GM21526 (cell line): ENCODE results near the gene ADAM8.

ENCODE experiments used
- ATAC-seq: cut with Tn5 transposase; IDR thresholded peaks from one replicate; pipeline ENCODE4 v1.9.1; 2021; ENCODE audit warnings: moderate library complexity; ENCODE audit not compliant: unreplicated experiment, low FRiP score

ADAM8 gene

GRCh38 chr10:133253361-133253955 is 23.2 kb downstream of the ADAM8 start:
- ATAC-seq = no peak

DNA sequence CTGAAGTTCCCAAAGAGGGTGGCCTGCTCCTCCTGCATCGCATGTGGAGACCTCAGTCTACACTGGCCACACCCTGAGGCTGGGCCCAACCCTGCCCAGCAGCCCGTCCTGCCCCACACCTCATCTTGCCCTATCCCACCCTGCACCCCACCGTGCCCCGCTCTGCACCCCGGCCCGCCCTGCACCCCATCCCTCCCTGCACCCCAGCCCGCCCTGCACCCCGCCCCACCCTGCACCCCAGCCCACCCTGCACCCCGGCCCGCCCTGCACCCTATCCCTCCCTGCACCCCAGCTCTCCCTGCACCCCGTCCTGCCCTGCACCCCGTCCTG is 24.5 kb downstream of the ADAM8 start:
- ATAC-seq = no peak

DNA sequence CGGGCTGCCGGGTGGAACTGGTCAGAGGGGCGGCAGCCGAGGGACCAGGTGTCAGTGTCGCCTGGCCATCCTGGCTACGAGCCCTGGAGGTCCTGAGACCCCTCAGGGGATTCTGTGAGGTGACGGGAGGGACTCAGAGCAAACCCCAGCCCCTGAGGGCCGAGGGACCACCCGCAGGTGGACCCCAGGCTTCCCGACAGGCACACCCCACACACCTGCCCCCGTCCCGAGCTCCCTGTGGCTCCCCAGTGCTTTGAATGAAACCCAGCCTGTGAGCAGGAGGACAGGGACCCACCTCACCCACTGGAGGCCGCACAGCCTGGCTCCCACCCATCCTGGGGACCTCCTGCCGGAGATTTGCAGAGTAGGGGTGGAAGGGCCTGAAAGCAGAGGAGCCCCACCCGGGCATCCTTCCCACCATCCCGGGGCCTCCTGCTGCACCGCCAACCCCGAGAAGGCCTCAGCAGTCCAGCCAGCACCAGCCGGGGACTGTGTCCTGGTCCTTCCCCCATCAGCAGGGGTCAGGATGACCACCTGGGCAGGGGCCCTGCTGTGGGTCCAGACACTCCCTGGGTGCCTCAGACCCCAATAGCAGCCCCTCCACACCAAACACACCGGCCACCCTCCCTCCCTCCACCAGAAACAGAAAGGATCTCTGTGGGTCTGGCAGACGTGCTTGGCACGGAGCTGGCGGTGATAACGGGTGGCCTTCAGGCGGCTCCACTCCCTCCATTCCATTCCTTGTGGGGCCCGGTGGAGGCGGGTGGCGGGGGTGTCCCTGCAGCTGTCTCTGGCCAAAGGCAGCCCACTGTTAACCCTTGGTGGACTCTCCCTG is 25.1 kb downstream of the ADAM8 start:
- ATAC-seq = no peak

- ATAC-seq = no peak
Measured at GRCh38 chr10:133249975-133250754, 26.5 kb downstream of the ADAM8 start.

GRCh38 chr10:133249094-133249780 is 27.4 kb downstream of the ADAM8 start:
- no peak for ATAC-seq

- ATAC-seq = no peak
Measured at GRCh38 chr10:133248334-133248715, 28.3 kb downstream of the ADAM8 start.

DNA sequence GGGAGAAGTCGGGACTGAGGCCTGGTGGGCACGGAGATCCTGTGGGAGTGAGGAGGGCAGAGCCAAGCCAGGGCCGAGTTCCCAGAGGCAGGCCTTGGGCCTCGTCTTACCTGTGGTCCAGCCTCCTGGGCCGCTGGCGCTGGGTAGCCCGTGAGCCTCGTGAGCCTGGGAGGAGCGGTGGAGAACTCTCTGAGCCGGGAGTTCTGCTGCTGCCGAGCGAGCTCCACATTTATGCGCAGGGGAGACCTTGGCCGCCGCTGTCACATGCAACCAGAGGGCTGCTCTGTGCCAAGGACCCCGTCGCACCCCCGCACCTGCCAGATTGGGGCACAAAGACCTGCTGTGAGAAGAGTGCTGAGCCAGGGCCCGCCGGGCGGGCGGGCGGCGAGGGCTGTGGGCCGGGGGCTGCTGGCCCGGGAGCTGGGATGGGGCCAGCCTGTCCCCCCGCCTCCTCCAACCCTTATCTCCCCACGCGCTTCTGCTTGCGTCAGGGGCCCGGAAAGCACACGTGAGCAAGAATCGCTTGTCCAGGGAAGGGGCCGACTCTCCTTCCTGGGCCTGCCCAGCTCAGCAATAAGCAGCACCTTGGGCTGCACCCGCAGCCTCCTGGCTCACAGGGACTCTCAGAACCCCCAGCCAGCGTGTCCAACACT is 28.9 kb downstream of the ADAM8 start:
- ATAC-seq = no peak

GRCh38 chr10:133246236-133246626 is 30.4 kb downstream of the ADAM8 start:
- no peak for ATAC-seq

DNA sequence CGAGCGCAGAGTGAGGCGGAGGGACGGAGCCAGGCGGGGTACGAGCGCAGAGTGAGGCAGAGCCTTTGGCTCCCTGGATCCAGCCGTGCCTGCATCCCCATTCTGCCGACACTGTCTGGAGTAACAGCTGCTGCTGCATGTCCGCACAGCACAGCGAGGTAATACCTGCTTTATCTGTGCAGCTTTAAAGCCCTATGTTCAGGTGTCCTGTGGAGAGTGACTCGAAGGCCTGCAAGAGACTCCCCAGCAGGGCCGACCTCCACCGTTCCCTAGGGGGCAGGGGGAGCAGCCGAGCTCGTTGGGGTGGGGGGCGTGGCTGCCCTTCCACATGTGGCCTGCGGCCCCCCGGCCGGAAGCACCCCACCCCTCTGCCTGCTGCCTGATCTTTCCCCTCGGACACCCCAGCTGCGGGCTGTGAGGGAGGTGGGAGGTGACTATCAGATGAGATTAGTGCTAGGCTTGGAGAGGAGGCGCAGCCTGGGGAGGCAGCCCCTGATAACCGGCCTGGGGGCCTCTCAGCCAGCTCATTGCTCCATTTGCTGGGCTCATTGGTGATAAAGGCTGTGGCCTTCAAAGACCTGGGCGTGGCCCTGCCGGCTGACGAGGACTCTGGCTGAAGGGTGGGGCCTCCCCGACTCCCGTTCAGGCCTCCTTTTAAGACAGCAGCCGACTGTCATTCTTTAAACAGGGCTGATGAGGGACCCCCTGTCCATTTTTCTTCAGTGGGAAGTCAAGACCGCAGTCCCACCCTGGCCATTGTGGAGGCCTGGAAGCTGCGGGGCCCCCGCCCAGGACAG is 31.0 kb downstream of the ADAM8 start:
- no peak for ATAC-seq

- ATAC-seq = no peak
Measured at GRCh38 chr10:133243593-133243992, 33.1 kb downstream of the ADAM8 start.

DNA sequence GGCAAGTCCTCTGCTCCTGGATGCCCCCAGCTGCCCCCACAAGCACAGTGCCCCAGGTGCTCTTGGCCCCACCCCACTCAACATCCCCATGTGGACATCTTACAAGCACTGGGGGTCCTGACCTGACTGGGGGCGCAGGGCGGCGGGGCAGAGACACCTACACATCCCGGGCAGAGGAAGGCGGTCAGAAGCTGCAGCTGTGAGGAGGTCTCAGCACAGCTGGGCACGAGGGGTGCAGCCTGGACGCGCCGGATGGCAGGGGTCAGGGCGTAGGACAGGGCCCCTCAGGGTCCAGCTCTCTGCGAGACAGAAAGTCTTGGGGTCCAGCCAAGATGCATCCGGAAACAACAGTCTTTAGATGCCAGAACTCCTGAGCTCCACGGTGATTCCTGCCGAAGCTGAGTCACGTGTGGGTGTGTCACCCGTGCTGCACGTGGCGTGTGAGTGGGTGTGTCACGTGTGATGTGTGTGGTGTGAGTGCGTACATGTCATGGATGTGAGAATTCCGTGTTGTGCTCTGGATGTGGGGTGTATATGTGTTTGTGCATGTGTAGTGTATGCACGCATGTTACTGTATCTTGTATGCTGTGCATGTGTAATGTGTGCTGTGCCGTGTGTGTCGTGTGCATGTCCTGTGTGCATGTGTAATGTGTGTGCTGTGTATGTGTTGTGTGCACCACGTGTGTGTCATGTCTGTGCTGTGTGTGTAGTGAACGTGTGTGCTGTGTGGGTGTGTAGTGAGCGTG is 33.9 kb downstream of the ADAM8 start:
- no peak for ATAC-seq

- no peak for ATAC-seq
Measured at GRCh38 chr10:133241501-133242205, 35.0 kb downstream of the ADAM8 start.

DNA sequence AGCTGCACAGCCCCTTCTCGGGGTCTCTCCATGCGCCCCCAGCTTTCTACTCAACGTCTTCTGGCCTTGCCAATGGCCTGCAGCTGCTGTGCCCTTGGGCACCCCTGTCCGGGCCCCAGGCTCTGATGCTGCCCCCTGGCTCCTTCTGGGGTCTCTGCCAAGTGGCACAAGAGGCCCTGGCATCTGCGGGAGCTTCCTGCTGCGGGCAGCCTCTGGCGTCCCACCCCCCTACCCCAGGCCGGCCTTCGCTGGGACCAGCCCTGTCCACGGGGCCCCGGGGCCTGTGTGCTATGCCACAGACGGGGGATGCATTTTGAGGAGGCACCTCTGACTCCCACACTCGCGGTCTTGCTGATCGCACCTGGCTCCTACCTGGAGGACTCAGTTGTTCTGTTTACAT is 36.7 kb downstream of the ADAM8 start:
- no peak for ATAC-seq

DNA sequence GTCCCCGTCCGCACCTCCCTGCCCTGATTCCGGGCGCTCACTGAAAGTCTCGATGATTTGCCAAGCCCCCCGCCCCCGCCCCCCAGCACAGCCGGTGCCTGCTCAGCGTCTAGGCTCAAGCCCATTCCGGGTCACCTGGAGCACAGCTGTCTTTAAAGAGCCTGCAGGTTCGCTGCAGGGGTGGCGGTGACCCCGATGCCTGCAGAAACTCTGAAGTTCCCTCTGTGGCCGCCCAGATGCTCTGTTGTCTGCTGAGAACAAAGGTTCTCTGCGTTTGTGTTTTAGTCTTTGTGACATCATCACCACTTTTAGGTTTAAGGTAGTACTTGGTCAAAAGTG is 38.2 kb downstream of the ADAM8 start:
- ATAC-seq = no peak

DNA sequence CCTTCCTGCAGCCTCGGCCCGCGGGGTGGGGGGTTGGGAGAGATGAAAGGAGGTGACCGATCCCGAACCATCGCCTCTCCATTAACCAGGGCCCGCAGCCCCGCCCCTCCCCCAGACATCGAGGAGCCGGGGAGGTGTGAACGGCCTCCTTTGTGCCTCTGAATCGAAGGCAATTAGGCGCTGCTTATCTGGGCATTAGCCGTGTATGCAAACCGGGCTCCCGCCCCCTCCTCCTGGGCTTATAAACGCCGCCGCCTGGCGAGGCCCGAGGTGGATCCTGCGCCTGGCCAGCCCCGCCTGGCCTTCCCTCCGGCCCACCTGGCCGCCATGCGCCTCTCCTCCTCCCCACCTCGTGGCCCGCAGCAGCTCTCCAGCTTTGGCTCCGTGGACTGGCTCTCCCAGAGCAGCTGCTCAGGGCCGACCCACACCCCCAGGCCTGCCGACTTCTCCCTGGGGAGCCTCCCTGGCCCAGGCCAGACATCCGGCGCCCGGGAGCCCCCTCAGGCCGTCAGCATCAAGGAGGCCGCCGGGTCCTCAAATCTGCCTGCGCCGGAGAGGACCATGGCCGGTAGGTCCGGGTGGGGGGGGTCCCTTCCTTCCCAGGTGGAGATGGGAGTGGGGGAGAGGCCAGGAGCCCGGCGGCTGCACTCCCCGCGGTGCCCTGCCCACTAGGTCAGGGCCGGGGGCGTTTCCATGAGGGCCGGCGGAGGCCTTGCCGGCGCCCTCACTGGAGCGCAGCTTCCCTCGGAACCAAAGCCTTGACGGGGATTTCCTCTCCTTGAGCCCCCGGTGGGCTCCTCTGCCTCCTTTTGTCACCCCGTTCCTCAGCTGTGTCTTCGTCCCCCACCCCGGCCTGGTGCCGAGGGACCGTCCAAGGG is 38.8 kb downstream of the ADAM8 start, which contains the start of gene VENTX:
TSS of gene VENTX (plus strand) at position 268 of the 878 bp plus-strand sequence. CDS start at position 328, 60 bp downstream.
- ATAC-seq = no peak

DNA sequence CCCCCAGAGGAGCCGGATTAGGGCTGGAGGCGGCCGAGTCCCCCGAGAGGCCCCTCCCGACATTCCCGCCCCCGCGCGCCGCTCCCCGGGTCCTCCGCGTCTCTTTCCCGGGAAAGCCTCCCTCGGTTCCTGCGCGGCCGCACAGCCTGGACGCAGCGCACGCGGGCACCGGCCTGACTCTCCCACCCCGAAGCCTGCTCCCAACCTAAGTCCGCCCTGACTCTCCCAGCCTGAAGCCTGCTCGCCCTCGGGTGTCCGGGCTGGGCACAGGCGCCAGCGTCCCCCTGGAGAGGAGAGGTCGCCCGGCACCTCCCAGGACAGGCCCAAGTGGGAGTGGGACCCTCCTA is 39.5 kb downstream of the ADAM8 start:
- ATAC-seq = no peak

GRCh38 chr10:133236401-133237240 is 40.0 kb downstream of the ADAM8 start:
- no peak for ATAC-seq
